K562 (cell line): ENCODE data around the gene APELA.

Experiments used
- BCLAF1 ChIP-seq, 2 experiments: fragments of 450-650 bp in 1 of 2; IDR thresholded peaks; 2 replicates each; pipeline ENCODE4 v1.6.1; 2011 to 2017; ENCODE audit warnings: low read depth in 2 of 2, antibody characterized with exemption in 1 of 2, borderline replicate concordance in 1 of 2, low read length in 1 of 2, mild to moderate bottlenecking in 1 of 2, mixed read lengths in 1 of 2; ENCODE audit not compliant: control insufficient read depth in 1 of 2
- CTCF ChIP-seq, 3 experiments: IDR thresholded peaks in 2 of 3; conservative IDR thresholded peaks in 1 of 3; 2 replicates each; pipeline ENCODE4 v1.5.1; 2011 to 2012; ENCODE audit warnings: low read length in 3 of 3, mild to moderate bottlenecking in 3 of 3, control low read depth in 2 of 3, improper control_type of control experiment in 1 of 3, inconsistent platforms in 1 of 3, low read depth in 1 of 3, mixed read lengths in 1 of 3, moderate library complexity in 1 of 3; ENCODE audit not compliant: insufficient read depth in 2 of 3
- ZNF444 ChIP-seq: fragments of 250-450 bp; sonication (Bioruptor Pico); IDR thresholded peaks from 2 replicates; pipeline ENCODE4 v1.4.0; 2020; ENCODE audit warnings: mild to moderate bottlenecking, moderate library complexity

- TF ChIP-seq CTCF (IDR thresholded peaks at IDR 0.05 in 2 of 3, conservative IDR thresholded peaks at IDR 0.05 in 1 of 3; ENCODE audit: insufficient read depth in 2 of 3, low read depth in 1 of 3, low read length in 3 of 3) (no peak), ZNF444 (CRISPR knock-in tag) (no peak), BCLAF1 (IDR thresholded peaks at IDR 0.05; ENCODE audit: borderline replicate concordance in 1 of 2, control insufficient read depth in 1 of 2, low read depth in 2 of 2, low read length in 1 of 2) (no peak)
These were observed 10.0 kb upstream of the APELA start for GRCh38 chr4:164866817-164867490.
